HepG2 (cell line): ENCODE results near the gene CLIC1. TPM values are rescaled to one million over a fixed set of nuclear protein-coding genes. Genes with fewer than 3 reads are reported as not detected.
A peak's percentile ranks its signal among the peaks of the same experiment; 100 is the strongest.

Source experiments
- AHR ChIP-seq: IDR thresholded peaks from 2 replicates; pipeline ENCODE4 v1.6.1; 2018; ENCODE audit warnings: missing genetic modification reagents, missing compliant biosample characterization
- HOXA9 ChIP-seq: sonication (generic); formaldehyde crosslinking; IDR thresholded peaks from 2 replicates; pipeline ENCODE4 v1.8.1; 2022; ENCODE audit warnings: missing genetic modification reagents, mild to moderate bottlenecking, moderate library complexity, borderline replicate concordance
- KLF16 ChIP-seq, 2 experiments: sonication (generic) in 1 of 2; formaldehyde crosslinking in 1 of 2; IDR thresholded peaks; 2 replicates each; pipeline versions ENCODE4 v1.6.1 to v1.8.0; 2016 to 2023; ENCODE audit warnings: missing genetic modification reagents in 2 of 2, missing compliant biosample characterization in 1 of 2
- NAIF1 ChIP-seq: sonication (generic); formaldehyde crosslinking; IDR thresholded peaks from 2 replicates; pipeline ENCODE4 v1.5.0; 2020; ENCODE audit warnings: mild to moderate bottlenecking, missing genetic modification reagents, borderline replicate concordance
- POLR2AphosphoS5 ChIP-seq: IDR thresholded peaks from 2 replicates; pipeline ENCODE4 v1.6.1; 2012; ENCODE audit warnings: low read depth, low read length
- TSC22D2 ChIP-seq: sonication (generic); formaldehyde crosslinking; IDR thresholded peaks from 2 replicates; pipeline ENCODE4 v1.5.1; 2020; ENCODE audit warnings: missing genetic modification reagents, mild to moderate bottlenecking, borderline replicate concordance
- ZKSCAN8 ChIP-seq: IDR thresholded peaks from 2 replicates; pipeline ENCODE4 v1.6.1; 2016; ENCODE audit warnings: borderline replicate concordance, missing genetic modification reagents, missing compliant biosample characterization
- ZNF557 ChIP-seq: sonication (generic); formaldehyde crosslinking; IDR thresholded peaks from 2 replicates; pipeline ENCODE4 v1.4.0; 2020; ENCODE audit warnings: missing genetic modification reagents
- polyA plus RNA-seq, 8 experiments: library from polyadenylated mRNA; depleted of rRNA in 3 of 8; stranded (reverse) in 7 of 8; unstranded in 1 of 8; fragments of >200 nt; fragmentation: Illumina TruSeq in 4 of 8; extraction: Trizol in 4 of 8; gene quantifications; 2 replicates each; pipeline versions ENCODE4 v1.2.1 to v1.2.3, GENCODE V29; 2011 to 2016; ENCODE audit warnings: low read depth in 4 of 8, missing spikeins in 1 of 8, mixed read lengths in 1 of 8; ENCODE audit not compliant: insufficient read depth in 1 of 8
- total RNA-seq, 5 experiments: library from RNA; depleted of rRNA; stranded (reverse); fragments of >200 nt; fragmentation: Illumina TruSeq; extraction: Trizol; gene quantifications; 2 replicates each; pipeline ENCODE4 v1.2.3, GENCODE V29; 2016; ENCODE audit warnings: low read depth in 1 of 5
- TF ChIP-seq, protein P1 (sequence below): sonication (generic); formaldehyde crosslinking; IDR thresholded peaks from 2 replicates; pipeline ENCODE4 v1.4.0; 2020; ENCODE audit warnings: missing genetic modification reagents
- TF ChIP-seq, protein P2 (sequence below): sonication (generic); formaldehyde crosslinking; IDR thresholded peaks from 2 replicates; pipeline ENCODE4 v1.4.0; 2020; ENCODE audit warnings: missing genetic modification reagents, borderline replicate concordance
- TF ChIP-seq, protein P3 (sequence below): sonication (generic); formaldehyde crosslinking; IDR thresholded peaks from 2 replicates; pipeline ENCODE4 v1.9.0; 2022; ENCODE audit warnings: missing genetic modification reagents, mild to moderate bottlenecking, borderline replicate concordance
- TF ChIP-seq, protein P4 (sequence below): sonication (generic); formaldehyde crosslinking; IDR thresholded peaks from 2 replicates; pipeline ENCODE4 v1.4.0; 2020; ENCODE audit warnings: missing genetic modification reagents
- TF ChIP-seq, protein P5 (sequence below): sonication (generic); formaldehyde crosslinking; IDR thresholded peaks from 2 replicates; pipeline ENCODE4 v1.5.0; 2020; ENCODE audit warnings: mild to moderate bottlenecking, missing genetic modification reagents

CLIC1 gene
- total and polyA plus RNA-seq, 2 of the 13 experiments (the other 11 are each of a cell fraction or from before 2014, with no cell fraction given), result 602 to 891 TPM

DNA sequence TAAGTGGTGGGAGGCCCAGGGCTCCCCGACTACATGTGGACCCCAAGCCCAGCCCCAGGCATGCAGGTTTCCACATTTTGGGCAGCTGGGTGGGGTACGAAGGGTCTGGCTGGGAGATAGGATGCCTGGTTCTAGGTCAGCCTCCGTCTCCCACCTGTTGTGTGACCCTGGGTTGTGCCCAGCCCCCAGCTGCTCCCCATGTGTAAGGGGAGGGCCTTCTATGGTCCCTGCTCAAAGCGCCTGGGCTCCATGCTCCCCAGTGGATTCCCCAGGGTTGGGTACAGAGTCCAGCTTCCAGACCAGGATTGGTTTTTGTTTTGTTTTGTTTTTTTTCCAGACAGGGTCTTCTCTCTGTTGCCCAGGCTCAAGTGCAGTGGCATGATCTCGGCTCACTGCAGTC lies 41.9 kb upstream of the CLIC1 start (continued):
- TF ChIP-seq, protein P1, sequence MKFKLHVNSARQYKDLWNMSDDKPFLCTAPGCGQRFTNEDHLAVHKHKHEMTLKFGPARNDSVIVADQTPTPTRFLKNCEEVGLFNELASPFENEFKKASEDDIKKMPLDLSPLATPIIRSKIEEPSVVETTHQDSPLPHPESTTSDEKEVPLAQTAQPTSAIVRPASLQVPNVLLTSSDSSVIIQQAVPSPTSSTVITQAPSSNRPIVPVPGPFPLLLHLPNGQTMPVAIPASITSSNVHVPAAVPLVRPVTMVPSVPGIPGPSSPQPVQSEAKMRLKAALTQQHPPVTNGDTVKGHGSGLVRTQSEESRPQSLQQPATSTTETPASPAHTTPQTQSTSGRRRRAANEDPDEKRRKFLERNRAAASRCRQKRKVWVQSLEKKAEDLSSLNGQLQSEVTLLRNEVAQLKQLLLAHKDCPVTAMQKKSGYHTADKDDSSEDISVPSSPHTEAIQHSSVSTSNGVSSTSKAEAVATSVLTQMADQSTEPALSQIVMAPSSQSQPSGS (CRISPR knock-in tag), result no peak
- TF ChIP-seq, protein P2, sequence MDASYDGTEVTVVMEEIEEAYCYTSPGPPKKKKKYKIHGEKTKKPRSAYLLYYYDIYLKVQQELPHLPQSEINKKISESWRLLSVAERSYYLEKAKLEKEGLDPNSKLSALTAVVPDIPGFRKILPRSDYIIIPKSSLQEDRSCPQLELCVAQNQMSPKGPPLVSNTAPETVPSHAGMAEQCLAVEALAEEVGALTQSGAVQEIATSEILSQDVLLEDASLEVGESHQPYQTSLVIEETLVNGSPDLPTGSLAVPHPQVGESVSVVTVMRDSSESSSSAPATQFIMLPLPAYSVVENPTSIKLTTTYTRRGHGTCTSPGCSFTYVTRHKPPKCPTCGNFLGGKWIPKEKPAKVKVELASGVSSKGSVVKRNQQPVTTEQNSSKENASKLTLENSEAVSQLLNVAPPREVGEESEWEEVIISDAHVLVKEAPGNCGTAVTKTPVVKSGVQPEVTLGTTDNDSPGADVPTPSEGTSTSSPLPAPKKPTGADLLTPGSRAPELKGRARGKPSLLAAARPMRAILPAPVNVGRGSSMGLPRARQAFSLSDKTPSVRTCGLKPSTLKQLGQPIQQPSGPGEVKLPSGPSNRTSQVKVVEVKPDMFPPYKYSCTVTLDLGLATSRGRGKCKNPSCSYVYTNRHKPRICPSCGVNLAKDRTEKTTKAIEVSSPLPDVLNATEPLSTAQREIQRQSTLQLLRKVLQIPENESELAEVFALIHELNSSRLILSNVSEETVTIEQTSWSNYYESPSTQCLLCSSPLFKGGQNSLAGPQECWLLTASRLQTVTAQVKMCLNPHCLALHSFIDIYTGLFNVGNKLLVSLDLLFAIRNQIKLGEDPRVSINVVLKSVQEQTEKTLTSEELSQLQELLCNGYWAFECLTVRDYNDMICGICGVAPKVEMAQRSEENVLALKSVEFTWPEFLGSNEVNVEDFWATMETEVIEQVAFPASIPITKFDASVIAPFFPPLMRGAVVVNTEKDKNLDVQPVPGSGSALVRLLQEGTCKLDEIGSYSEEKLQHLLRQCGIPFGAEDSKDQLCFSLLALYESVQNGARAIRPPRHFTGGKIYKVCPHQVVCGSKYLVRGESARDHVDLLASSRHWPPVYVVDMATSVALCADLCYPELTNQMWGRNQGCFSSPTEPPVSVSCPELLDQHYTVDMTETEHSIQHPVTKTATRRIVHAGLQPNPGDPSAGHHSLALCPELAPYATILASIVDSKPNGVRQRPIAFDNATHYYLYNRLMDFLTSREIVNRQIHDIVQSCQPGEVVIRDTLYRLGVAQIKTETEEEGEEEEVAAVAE (CRISPR knock-in tag), result no peak
- TF ChIP-seq ZKSCAN8 (CRISPR knock-in tag) (no peak), KLF16 (CRISPR knock-in tag; IDR thresholded peaks at IDR 0.05) (no peak), TSC22D2 (CRISPR knock-in tag) (no peak), NAIF1 (CRISPR knock-in tag) (no peak), POLR2AphosphoS5 (no peak), AHR (CRISPR knock-in tag) (no peak), ZNF557 (CRISPR knock-in tag) (no peak), HOXA9 (CRISPR knock-in tag) (no peak)
- TF ChIP-seq, protein P3, sequence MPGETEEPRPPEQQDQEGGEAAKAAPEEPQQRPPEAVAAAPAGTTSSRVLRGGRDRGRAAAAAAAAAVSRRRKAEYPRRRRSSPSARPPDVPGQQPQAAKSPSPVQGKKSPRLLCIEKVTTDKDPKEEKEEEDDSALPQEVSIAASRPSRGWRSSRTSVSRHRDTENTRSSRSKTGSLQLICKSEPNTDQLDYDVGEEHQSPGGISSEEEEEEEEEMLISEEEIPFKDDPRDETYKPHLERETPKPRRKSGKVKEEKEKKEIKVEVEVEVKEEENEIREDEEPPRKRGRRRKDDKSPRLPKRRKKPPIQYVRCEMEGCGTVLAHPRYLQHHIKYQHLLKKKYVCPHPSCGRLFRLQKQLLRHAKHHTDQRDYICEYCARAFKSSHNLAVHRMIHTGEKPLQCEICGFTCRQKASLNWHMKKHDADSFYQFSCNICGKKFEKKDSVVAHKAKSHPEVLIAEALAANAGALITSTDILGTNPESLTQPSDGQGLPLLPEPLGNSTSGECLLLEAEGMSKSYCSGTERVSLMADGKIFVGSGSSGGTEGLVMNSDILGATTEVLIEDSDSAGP (CRISPR knock-in tag), result no peak
- TF ChIP-seq, protein P4, sequence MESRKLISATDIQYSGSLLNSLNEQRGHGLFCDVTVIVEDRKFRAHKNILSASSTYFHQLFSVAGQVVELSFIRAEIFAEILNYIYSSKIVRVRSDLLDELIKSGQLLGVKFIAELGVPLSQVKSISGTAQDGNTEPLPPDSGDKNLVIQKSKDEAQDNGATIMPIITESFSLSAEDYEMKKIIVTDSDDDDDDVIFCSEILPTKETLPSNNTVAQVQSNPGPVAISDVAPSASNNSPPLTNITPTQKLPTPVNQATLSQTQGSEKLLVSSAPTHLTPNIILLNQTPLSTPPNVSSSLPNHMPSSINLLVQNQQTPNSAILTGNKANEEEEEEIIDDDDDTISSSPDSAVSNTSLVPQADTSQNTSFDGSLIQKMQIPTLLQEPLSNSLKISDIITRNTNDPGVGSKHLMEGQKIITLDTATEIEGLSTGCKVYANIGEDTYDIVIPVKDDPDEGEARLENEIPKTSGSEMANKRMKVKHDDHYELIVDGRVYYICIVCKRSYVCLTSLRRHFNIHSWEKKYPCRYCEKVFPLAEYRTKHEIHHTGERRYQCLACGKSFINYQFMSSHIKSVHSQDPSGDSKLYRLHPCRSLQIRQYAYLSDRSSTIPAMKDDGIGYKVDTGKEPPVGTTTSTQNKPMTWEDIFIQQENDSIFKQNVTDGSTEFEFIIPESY, result peak; percentile 74
- TF ChIP-seq, protein P5, sequence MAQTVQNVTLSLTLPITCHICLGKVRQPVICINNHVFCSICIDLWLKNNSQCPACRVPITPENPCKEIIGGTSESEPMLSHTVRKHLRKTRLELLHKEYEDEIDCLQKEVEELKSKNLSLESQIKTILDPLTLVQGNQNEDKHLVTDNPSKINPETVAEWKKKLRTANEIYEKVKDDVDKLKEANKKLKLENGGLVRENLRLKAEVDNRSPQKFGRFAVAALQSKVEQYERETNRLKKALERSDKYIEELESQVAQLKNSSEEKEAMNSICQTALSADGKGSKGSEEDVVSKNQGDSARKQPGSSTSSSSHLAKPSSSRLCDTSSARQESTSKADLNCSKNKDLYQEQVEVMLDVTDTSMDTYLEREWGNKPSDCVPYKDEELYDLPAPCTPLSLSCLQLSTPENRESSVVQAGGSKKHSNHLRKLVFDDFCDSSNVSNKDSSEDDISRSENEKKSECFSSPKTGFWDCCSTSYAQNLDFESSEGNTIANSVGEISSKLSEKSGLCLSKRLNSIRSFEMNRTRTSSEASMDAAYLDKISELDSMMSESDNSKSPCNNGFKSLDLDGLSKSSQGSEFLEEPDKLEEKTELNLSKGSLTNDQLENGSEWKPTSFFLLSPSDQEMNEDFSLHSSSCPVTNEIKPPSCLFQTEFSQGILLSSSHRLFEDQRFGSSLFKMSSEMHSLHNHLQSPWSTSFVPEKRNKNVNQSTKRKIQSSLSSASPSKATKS (CRISPR knock-in tag), result no peak
